HG03342 (cell line): ENCODE measurements around the gene LRRC75B.
"Not testable (repeated sequence)": the region's sequence is repeated elsewhere in the genome, so short reads cannot be mapped to it uniquely, and the experiment has no call there.

Experiments
- ATAC-seq: cut with Tn5 transposase; IDR thresholded peaks from one replicate; pipeline ENCODE4 v1.9.1; 2021; ENCODE audit warnings: mild to moderate bottlenecking, moderate library complexity; ENCODE audit not compliant: unreplicated experiment

LRRC75B gene

DNA sequence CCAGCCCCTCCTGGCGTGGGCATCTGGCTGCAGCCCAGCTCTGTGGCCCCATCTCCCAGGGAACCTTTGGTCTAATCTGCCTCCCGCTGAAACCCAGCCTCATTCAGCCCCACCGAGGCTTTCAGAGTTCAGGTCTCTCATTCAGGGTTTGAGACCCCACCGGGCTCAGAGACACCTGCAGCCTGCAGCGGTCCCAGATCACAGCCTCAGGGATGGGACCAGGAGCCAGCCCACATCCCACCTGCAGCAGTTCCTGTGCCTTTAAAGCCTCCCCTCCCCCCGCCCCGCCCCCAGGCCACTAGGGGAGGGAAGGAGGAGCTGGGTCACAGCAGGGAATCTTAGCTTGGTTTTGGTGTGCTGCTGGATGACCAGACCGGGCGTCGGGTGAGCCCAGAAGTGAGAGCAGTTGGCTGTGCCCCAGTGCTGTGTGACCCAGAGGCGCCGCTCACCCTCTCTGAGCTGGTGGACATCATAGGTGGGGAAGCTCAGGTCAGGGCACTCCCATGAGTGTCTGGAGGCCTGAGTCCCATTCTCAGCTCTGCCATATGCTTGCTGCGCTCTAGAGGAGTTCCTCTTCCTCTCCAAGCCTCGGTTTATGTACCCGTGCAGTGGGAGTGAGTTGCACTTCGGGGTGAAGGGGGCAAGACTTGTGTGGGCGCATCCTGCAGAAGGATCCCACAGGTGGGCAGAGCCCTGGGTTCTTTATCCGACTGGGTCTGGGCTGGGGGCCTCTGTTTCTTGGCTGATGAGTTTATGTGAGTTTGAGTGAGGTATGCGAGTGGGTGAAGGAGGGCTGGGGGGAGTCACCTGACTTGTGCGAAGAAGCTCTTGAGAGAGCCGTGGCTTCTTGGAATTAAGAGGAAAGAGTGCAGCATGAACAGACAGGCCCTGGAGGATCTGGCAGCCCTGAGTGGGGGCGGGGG is 10.2 kb upstream of the LRRC75B start, which contains the start of gene GGT1:
TSS of gene GGT1 (plus strand) at position 347 of the 923 bp plus-strand sequence. CDS start 7,889 bp downstream, outside the sequence.
- not testable (repeated sequence) for ATAC-seq

DNA sequence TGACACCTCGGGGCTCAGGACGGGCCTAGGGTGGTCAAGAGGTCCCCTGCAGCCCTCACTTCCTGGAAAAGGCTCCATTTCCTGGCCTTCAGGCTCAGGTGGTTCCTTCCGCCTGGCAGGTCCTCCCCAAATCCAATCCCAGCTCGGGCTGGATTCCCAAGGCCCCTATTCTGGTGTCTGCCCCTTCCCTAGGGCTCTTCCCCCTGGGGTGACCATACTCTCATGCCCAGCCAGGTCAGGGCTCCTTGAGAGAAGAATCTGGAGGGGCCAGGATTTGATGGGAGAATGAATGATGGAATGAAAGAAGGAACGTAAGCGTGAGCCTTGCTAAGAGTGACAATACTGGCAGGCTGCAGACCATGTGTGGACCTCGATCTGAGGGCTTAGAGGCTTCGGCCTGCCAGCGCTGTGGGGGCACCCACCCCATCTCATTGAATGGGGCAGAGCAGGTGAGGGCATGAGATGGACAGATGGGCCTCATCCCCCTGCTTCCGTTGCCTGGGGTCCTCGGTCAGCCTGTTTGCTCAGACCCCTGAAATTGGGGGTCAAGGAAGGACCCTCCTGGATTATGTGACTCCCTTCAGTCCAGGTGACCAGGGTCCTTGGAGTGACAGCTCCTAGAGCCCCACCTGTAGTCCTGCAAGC is 9.4 kb upstream of the LRRC75B start:
- not testable (repeated sequence) for ATAC-seq

DNA sequence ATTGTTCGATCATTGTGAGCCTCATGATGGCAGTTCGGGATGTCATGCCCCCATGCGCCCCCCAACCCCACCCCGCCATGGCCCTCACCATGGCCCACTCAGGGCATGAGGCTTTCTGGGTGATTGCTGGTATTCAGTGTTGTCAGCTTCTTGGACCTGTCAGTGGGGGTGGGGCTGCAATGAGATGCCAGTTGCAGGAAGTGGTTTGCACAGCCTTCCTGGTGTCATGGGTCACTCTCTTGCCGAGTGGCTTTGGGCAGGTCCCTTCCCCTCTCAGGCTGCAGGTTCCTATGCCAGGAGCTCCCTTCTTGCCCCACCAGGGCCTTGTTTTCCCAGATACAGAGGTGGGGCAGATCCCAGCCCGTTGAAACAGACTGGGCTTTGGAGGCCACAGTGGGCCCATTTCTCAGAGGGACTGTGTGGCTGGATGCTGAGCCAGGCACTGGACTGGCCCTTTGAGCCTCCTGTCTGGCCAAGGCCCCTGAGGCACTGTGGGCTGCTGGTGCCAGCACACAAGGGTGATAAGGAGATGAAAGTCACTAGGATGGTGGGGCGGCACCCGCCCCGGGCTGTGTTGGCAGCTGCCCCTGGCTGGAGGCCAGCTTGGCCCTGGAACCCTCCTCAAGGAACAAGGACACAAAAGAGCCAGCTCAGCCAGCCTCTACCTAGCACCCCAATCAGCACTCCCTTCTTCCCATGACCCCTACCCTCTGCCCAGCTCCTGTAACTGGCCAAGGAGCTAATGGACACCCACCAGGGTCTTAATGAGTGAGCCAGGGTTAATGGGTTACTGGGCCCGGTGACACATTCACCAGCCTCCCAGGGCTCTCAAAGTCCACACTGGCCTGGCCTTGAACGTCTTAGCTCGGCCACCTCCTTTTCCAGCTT is 8.6 kb upstream of the LRRC75B start:
- ATAC-seq: no peak

DNA sequence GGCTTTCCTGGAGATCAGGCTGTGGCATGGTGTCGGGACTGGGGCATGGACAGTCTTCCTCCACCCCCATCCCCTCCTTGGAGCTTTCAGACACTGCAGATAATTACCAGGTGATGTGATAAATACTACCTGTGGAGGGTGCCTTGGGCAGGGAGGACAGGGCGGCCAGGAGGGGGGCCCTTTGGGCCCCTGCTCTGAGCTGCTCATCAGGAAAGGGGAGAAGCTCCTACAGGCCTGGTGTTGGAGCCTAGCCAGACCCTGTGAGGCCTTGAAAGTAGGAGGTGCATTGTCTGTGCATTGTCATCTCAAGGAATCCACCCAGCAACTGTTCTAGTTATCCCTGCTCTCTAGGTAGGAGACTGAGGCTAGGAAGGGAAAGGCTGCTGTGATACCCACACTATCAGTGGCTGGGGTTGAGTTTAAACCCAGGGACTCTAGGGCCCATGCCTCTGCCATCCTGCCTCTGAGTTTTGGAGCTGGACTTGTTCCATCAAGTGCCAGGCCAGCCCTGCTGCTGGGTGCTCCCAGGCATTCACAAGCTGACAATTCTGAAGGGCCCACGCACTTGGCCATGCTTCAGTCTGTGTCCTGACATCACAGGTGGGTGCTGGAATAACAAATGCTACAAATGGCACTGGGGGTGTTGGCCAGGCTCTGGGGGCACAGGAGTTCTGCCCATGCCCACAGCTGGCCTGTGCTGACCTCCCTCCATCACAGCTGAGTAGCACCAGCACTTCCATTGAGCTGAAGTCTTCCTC is 7.3 kb upstream of the LRRC75B start:
- ATAC-seq: not testable (repeated sequence)

DNA sequence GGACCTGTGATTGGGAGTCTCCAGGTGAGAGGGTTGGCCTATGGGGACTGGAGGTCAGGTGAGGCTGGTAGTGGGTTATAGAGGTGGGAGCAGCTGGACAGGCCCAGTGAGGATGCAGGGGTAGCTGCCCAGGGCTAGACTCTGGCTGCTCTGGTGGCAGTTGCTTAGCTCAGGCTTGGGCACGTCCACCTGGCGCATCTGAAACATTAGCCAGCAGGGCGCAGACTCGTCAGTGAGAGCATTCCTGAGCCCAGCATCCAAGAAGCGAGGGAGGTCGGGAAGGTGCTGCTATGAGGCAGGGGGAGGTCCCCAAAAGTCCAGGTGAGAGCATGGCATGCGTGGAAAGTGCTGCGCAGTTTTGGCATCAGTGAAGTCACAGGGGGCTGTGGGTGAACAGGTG is 6.6 kb upstream of the LRRC75B start:
- ATAC-seq: no peak

DNA sequence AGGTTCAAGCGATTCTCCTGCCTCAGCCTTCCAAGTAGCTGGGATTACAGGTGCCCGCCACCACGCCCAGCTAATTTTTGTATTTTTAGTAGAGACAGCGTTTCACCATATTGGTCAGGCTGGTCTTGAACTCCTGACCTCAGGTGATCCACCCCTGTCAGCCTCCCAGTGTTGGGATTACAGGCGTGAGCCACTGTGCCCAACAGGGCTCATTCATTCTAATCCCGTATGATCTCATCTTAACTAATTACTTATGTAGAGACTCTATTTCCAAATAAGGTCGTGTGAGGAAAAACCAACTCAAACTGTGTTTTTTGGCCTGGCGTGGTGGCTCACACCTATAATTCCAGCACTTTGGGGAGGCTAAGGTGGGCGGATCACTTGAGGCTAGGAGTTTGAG is 4.2 kb upstream of the LRRC75B start:
- ATAC-seq: not testable (repeated sequence)

DNA sequence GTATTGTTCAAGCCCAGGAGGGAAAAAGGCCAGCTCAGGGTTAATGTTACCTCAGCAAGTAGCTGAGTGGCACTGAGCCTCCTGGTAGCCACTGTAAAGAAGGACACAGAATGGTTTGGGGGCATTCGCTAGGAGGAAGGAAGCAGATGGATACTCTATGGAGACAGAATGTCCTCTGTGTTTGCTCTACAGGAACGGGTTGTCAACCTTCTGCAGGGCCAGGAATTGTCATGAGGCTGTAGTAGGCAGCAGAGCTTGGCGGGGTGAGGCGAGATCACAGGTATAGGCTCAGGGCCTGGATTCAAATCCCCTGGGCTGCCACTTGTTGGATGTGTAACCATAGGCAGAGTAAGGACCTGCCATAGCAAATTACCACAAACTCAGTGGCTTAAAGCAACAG is 3.0 kb upstream of the LRRC75B start:
- ATAC-seq: no peak

DNA sequence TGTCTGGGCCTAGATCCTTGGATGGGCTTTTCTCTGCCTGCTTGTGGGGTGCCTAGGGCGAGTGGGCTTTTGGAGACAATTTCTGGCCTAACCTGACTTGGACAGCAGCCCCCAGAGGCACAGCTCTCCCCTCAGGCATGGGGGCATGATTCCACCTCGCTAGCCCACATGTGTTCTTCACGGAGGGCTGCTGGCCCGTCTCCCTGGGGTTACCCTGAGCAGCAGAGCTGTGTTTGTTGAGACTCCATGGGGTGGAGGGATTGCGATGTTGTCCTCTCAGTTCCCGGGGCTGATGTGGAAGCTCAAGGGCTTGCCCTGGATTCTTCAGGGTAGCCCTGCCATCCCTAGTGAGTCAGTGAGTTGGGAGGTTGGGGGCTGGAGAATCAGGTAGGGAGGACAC is 2.4 kb upstream of the LRRC75B start:
- no peak for ATAC-seq

DNA sequence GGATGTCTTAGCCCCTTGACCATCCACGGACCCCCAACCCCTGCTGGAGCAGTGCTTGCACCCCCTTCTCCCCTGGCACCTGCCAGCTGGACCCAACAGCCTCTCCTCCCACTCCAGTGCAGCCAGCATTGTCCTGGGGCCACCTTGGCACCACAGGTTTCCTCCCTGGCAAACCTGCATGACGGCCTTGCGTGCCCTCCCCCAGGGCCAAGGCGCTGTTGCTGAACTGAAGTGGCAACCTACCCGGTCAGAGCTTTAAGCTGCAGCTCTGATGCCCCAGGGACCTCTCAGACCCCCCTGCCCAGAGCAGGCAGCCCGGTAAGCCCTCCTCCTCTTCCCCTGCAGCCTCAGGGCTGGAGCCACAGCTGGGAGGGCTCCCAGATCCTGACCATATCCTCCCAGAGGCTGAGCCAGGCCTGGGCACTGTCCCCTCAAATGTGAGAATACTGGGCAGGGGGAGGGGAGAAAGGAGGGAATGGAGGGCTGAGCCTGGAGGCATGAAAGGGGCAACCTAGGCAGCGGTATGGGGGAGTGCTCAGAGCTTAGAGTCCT is 1.8 kb upstream of the LRRC75B start:
- ATAC-seq: no peak

DNA sequence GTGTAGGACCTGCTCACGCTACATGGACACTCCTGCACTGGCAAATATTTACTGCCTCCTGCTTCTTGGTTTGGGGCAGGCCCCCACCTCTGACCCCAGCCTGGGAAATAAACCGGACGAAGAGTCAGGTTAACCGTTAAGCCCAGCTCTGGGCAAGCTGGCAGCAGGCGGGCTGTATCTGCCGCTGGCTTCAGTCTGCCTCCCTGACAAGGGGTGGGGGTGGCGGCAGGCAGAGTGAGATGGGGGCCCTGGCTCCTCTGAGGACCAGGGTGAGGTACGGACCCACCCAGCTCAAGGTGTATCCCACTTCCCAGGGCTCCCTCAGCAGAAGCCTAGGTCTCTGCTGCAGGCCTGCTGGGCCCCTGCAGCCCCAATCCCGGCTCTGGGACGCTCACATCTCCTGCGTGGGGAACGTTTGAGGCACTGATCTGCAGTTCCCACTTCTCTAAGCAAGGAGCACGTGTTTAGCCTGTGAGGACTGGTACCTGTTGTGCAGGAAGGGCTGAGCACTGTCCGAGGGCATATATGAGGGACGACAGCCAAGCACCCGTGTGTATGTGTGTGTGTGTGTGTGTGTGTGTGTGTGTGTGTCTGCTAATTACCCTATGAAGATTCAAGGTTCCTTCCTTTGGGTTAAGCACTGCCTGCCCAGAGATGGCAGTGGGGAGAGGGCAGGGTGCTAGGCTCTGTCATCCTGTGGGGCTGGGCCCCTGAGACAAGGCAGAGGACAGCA is 1.1 kb upstream of the LRRC75B start:
- ATAC-seq: no peak

DNA sequence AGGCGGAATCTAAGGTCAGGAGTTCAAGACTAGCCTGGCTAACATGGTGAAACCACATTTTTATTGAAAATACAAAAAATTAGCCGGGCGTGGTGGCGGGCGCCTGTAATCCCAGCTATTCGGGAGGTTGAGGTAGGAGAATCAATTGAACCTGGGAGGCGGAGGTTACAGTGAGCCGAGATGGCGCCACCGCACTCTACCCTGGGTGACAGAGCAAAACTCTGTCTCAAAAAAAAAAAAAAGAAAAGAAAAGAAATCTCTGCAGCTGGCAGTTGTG is 624 bp upstream of the LRRC75B start:
- not testable (repeated sequence) for ATAC-seq

DNA sequence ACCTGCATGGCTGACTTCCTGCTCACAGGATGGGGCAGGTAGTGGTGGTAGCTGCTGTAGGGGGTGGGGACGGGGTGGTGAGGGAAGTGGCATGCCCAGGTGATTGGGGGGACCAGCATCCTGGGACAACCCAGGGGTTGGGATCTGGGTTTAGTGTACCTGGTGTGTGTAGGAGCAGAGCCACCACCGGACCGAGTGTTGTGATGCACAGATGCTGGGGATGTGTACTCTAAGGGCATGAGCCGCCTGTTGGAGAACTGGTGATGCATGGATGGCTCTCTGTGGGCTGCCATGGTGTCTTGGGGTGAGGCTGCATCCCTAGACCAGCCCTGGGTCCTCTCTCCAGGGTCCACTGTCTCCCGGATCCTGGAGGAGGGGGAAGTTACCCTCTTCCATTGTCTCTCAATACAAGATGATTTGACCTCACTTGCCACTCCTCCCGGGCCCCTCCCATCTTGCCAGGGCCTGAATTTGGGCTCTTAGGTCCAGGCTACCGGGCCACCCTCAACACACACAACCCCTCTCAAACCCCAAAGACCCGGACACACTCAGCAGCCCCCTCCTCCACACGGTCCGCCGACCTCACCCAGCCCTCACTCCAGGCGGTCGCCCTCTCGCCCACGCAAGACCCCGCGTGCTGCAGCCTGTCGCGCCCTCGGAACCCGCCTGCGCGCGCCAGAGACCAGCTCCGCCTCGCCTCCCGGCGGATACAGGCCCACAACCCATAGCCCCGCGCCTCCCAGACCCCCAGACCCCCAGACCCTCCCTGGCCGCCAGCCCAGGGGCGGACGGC is 619 bp downstream of the LRRC75B start:
- ATAC-seq: no peak

DNA sequence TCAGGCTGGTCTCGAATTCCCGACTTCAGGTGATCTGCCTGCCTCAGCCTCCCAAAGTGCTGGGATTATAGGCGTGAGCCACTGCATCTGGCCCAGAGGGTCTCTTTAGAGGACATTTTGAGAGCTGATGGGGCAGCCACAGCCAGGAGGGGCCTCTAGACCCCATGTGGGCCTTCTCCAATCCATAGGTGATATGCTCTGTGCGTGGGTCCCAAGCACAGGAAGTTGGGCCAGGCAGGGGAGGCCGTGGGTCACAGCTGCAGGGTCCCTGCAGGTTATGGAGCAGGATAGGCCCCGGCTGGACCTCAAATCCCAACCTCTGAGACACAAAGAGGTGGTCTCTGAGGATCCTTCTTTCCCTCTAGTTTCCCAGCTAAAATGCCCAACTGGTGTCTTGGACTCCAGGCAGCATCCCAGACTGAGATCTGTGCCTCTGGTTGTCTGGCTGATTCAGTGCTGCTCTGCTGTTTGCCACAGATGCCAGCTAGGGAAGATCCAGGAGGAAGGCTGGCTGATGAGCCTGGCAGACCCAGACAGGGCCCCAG is 1.5 kb downstream of the LRRC75B start:
- no peak for ATAC-seq

DNA sequence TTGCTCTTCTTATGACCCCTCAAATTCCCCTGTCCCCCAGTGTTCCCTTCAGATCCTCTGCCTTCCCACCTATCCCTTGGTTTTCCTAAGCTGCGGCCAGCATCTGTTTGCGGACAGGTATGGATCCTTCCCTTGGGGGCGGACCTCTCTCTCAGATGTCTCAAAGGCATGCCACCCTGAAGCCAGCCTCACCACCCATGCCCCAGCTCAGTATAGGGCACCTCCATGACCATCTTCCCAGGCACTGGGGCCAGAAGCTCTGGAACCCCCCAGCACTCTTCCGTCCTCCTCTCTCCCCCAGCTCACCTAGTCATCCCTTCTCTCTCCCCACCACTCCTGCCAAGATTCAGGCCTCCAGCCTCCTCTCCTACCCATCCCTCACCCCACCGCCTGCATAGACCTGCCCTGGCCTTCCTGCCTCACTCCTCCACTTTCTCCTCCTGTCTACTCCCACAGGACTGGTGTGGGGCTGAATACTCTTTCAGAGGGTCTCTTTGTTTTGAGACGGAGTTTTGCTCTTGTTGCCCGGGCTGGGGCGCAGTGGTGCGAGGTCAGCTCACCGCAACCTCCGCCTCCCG is 2.2 kb downstream of the LRRC75B start:
- no peak for ATAC-seq

DNA sequence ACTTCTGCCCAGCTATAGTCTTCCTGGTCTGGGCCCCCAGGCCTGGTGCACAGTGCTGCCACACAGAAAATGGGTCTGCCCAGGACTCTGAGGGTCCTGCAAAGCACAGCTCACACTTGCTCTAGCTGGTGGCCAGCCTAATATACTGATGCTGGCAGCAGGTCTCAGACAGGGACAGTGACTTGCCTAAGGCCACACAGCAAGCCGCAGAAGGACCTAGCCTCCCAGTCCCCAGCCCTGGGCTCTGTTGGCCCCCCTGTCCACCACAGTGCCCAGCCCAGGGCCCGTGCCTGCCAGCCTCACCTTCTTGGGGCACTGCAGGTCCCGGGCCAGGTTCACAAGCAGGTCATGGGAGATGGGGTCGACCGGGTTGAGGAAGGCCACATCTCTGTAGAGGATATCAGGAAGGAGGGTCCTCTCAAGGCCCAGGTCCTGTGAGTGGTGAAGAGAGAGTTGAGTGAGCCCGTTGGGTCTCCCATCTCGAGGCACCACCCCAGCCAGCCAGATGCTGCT is 3.3 kb downstream of the LRRC75B start:
- no peak for ATAC-seq

DNA sequence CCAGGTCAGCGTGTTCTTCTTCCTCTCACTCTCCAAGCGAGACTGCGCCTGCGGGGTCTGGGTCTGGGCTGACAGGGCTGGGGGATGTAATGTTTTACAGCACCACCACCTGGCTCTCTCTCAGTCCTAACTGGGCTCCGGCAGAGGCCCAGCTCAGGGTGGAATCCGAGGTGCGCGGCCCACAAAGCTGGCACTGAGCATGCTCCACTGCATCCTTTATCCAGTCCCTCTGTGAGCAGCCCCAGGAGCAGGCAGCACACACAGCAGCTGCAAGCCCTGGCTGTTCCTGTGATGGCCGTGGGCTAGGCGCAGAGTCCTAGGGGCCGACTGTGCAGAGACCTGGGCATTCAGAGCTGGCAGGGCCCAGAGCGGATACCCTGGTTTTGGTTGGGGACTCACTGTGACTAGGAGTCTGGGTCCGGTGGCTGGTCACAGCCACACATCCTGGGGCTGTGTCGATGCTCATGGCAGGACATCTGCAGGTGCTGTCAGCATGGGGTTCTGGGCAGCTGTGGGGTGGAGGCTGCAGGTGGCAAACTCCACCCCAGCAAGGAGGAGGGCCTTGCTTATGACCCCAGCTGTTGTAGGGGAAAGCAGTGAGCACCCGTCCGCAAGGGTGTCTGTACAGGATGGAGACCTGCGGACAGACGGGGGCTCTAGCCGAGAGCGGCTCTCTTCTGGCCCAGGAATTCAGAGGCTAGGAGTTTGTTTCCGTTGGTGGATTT is 4.0 kb downstream of the LRRC75B start:
- ATAC-seq: no peak

DNA sequence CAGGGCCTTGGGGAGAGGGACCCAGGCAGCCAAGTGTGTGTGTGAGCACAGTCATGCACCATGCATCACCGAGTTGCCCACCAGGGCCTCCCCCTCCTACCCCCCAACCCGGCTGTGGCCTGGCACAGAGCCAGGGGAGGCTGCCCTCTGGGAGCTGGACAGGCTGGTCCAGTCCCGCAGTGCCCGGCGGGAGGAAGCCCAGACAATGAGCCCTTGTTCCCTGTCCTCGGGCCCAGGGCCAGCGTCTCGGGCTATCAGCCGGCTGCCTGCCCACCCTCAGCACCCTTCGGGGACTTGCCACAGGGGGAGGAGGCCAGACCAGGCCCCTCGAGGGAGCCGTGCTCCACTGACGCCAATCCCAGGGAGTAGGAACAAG is 4.5 kb downstream of the LRRC75B start:
- no peak for ATAC-seq
